Effector CD4-positive, alpha-beta T cell (primary cell): Measurements from ENCODE around the gene PRIMA1. TPM values are rescaled to one million over a fixed set of nuclear protein-coding genes. Genes with fewer than 3 reads are reported as not detected.
"Not testable (repeated sequence)": the region's sequence is repeated elsewhere in the genome, so short reads cannot be mapped to it uniquely, and the experiment has no call there.

Experiments
- DNase-seq: peaks from one replicate; pipeline ENCODE4 v3.0.0-alpha.2; 2020
- total RNA-seq: gene quantifications from one replicate; lab custom pipeline; 2026; lab: John Stamatoyannopoulos, UW

The PRIMA1 gene
- total RNA-seq: not detected

- DNase-seq: no peak
Observed at GRCh38 chr14:93788293-93788542, at the start of gene PRIMA1. TSS of gene PRIMA1 (minus strand) at chr14:93788485. CDS start at chr14:93787718, 767 bp downstream.

GRCh38 chr14:93834699-93835371 is 46.5 kb upstream of the PRIMA1 start:
- DNase-seq: no peak

- DNase-seq: no peak
Observed at GRCh38 chr14:93832665-93833064, 44.4 kb upstream of the PRIMA1 start.

GRCh38 chr14:93832081-93832480 is 43.8 kb upstream of the PRIMA1 start:
- no peak for DNase-seq

GRCh38 chr14:93830753-93831461 is 42.6 kb upstream of the PRIMA1 start:
- no peak for DNase-seq

- DNase-seq: no peak
Observed at GRCh38 chr14:93829839-93830481, 41.7 kb upstream of the PRIMA1 start.

GRCh38 chr14:93825235-93825553 is 36.9 kb upstream of the PRIMA1 start:
- no peak for DNase-seq

GRCh38 chr14:93824518-93825234 is 36.4 kb upstream of the PRIMA1 start:
- DNase-seq: no peak

- DNase-seq: no peak
Observed at GRCh38 chr14:93824076-93824475, 35.8 kb upstream of the PRIMA1 start.

- DNase-seq: no peak
Observed at GRCh38 chr14:93821051-93821450, 32.8 kb upstream of the PRIMA1 start.

GRCh38 chr14:93818857-93819256 is 30.6 kb upstream of the PRIMA1 start:
- no peak for DNase-seq

- DNase-seq: no peak
Observed at GRCh38 chr14:93811676-93812075, 23.4 kb upstream of the PRIMA1 start.

GRCh38 chr14:93811020-93811419 is 22.7 kb upstream of the PRIMA1 start:
- DNase-seq: no peak

- DNase-seq: not testable (repeated sequence)
Observed at GRCh38 chr14:93809491-93810420, 21.5 kb upstream of the PRIMA1 start.

- DNase-seq: no peak
Observed at GRCh38 chr14:93804654-93805053, 16.4 kb upstream of the PRIMA1 start.

- DNase-seq: no peak
Observed at GRCh38 chr14:93803408-93804318, 15.4 kb upstream of the PRIMA1 start.

- no peak for DNase-seq
Observed at GRCh38 chr14:93799989-93800921, 12.0 kb upstream of the PRIMA1 start.

GRCh38 chr14:93799617-93799988 is 11.3 kb upstream of the PRIMA1 start:
- DNase-seq: no peak

GRCh38 chr14:93797536-93797935 is 9.3 kb upstream of the PRIMA1 start:
- DNase-seq: no peak

- DNase-seq: no peak
Observed at GRCh38 chr14:93797071-93797470, 8.8 kb upstream of the PRIMA1 start.
